Hematopoietic multipotent progenitor cell treated with erythropoietin and hydrocortisone succinate and interleukin-3 and kit ligand, for 17 days (in vitro differentiated cells): ENCODE measurements around the gene METRNL.
"Not testable (repeated sequence)": the region's sequence is repeated elsewhere in the genome, so short reads cannot be mapped to it uniquely, and the experiment has no call there.

Experiments used
- DNase-seq: peaks from one replicate; pipeline ENCODE4 v3.0.0-alpha.2; 2015; ENCODE audit warnings: low spot score

METRNL gene

DNA sequence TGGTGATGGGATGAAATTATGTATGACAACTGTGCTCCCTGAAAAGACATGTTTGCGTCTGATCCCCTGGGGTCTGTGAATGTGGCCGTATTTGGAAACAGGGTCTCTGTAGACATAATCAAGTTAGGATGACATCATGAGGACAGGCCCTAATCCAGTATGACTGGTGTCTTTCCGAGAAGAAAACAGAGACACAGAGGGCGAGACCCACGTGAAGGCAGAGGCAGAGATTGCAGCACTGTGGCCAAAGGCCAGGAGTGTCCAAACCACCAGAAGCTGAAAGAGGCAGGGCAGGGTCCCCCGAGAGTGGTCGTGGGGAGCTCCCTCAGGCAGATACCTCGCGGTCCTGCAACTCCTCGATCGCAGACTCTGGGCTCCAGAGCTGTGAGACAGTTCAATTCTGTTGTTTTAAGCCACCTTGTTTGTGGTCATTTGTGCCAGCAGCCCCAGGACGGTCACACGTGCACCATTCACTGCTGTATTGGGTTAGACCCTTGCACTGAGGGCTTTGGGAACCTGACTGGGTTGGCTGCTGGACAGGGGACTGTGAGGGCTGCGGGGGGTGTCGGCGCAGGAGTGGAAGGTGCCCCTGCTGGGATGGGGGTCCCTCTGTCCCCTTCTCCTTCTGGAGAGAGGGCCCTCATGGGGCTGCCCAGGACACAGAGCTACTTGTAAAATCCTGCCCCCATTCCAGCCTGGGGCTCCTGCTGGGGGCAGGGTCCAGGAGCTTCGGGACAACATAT is 27.7 kb downstream of the METRNL start:
- no peak for DNase-seq

DNA sequence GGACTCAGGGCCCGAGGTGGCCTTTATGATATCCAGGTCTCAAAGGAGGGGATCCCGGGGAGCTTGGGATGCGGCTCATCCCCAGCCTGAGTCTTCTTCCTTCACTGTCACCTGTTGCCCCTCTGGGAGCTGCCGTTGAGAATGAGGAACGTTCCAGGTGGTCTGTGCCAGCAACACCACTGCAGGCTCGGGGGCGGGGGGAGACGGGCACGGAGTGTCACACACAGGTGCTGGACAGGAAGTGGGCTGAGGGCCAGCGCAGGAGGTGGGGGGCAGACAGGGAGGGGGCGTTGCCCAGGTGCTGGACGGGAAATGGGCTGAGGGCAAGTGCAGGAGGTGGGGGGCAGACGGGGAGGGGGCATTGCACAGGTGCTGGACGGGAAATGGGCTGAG is 28.2 kb downstream of the METRNL start:
- DNase-seq: no peak

DNA sequence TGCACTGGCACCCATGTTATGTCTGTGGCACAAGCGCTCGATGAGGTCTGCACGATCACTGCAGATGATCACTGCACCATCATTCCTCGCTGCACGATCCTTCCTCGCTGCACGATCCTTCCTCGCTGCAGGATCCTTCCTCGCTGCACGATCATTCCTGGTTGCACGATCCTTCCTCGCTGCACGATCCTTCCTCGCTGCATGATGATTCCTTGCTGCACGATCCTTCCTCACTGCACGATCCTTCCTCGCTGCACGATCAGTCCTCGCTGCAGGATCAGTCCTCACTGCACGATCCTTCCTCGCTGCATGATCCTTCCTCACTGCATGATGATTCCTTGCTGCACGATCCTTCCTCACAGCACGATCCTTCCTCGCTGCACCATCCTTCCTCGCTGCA is 29.3 kb downstream of the METRNL start:
- DNase-seq: no peak

DNA sequence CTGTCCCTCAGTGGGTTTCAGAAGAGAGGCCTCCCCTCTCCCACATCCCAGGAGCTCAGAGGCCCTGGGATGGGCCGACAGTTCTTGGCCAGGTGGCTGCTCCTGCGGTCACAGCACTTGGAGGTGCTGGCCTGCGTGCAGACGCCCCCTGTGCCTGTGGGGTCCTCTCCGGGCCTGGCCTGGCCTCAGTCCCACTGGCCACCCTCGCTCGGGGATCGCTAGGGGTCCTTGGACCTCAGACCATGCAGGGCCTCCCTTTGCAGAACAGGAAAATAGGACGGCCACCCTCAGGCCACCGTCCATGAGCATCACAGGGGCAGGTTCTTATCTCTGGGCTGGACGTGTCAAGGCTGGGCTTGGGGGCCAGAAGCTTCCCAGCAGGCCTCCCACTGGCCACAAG is 30.0 kb downstream of the METRNL start:
- no peak for DNase-seq

DNA sequence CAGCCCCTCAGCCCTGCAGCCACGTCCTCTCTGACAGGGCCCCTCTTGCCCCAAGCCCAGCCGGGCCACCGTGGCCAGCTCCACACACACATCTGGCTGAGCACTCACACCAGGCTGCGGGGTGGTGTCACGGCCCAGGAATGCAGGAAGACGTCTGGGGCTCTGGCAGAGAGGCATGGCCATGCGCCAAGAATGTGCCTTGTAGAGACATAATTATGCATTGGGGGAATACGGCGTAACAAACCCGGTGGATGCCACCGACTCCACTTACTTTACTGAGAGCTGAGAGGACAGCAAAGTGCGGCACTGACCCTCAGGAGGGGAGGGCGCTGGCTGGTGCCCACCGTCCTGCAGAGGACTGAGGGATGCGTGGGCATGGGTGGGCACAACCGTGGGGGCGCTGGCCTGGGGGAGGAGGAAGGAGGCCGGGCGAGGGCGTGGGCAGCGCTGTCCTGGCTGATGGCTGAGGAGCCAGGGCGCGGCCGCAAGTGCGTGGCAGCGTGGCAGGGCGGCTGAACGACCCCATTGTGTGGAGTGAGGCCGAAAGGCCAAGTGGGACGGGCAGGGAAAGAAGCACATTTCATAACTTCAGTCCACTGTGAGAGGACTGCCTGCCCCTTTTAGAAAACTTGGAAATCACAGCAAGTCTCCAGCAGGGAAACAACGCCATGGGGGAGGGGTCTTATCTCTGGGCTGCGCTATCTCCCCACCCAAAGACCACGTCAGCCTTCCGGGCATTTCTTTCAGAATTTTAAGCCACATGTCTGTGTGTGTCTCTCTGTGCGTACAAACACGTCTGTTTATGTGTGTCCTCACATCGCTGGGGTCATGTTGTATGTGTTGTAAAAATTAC is 30.6 kb downstream of the METRNL start:
- DNase-seq: no peak

DNA sequence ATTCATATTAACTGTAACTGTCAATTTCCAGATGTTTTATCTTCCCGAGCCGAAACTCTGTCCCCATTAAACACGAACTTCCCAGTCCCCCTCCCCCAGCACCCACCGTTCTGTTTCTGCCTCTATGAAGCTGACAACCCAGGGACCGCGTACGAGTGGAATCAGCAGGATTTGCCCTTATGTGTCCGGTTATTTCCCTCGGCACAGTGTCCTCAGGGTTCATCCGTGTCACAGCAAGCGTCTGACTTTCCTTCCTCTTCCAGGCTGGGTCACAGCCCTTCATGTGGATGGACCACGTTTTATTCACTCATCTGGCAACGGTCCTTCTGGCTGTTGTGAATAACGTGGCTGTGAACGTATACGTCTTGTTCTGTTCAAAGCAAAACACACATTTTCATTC is 31.3 kb downstream of the METRNL start:
- no peak for DNase-seq

DNA sequence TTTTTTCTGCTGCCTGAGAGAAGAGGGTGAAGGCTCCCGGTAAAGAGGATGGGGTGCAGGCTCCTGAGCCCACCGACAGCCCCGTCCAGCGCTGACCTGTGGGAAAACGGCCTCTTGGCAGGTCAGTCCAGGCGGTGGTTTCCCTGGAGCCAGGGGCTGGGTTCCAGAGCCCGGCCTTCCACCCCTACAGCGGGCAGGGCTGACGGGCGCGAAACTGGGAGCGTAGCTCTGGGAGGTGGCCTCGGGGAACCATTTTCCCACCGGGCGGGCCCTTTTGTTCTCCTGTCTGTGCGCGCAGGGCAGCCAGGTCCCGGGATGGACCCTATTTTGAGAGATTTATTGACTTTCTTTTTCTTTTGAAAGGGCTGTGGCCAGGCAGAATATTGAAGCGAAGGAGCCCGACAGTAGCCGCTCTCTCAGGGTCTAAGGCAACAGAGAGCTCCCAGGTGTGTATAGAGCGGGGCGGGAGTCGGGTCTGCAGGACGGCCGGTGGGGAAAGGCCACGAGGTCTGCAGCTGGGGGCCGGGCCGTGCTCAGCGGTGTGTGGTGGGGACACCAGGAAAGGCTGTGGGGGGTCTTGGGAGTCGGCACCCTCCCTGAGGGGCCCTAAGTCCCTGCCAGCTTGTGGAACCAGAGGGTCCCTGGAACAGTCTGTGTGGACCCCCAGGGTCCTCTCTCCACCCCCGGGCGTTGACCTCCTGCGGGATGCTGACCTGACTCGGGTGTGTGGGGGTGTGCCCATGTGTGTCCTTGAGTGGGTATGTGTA is 32.3 kb downstream of the METRNL start:
- no peak for DNase-seq

DNA sequence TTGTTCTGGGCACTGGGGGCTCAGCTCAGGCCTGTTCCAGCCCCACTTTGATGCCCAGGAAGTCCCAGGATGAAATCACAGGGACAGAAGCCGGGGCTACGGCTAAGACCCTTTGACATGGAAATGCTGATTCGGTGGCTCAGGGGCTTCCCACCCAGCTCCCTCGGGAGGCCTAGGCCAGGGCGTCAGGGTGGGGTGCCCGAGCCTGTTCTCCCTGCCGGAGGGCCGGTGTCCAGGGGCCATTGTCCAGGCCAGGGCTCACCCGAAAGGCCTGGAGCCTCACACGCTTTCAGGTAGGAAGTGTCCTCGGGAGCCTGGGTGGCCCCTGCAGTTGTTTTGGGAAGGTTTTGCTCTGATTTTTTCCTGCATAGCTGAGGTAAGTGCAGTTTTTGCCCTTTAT is 34.0 kb downstream of the METRNL start:
- DNase-seq: no peak

DNA sequence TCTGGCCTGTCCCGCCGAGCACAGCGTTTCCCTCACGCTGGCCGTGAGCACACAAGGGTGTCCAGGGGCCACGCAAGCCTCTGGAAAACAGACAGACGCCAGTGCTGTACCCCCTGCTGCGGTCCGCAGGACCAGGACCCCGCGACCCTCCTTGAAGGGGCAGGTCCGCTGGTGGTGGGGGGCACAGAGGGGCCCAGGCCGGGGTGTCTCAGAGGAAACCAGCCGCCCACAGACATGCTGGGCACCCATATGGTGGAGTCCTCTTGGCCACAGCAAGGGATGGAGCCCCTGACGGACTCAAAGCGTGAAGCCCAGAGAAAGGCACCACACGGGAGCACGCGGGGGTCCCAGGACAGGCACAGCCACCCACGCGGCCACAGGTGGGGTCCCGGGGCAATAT is 34.4 kb downstream of the METRNL start:
- DNase-seq: no peak

DNA sequence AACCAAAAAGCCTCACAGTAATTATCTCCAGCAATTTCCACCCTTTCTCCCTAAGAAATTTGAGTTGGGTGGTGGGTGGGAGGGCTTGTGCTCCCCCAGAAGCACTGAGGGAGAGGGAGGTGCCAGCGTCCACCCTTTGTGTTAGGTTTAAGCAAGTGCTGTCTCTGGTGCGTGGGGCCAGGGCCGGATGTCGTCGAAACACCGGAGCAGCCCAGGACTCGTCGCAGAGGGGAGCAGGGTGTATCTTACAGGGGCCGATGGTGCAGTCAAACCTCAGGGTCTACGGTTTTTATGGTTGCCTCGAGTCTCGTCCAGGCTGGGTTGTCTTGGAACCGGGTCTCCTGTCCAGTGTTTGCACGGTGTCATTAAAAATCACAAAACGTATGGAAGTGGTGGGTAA is 35.3 kb downstream of the METRNL start:
- no peak for DNase-seq

DNA sequence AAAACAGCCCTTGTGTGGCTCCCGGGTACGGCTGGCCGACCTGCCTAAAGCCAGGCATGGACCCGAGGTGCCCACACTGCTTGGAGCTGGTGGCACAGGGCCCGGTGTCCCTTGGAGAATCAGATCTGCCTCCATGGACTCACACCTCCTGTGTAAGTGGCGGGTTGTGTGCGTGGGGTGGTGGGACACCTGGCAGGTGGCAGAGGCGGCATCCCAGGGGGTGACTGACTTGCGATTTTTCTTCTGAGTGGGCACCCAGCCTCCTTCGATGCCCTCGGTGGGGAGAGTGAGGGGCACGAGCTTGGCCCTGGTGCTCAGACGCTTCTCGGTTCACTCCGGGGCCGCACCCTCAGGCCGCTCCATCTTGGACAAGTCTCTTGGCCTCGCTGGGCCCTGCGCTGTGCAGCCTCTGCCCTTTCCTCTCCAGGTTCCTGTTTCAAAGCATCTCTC is 35.8 kb downstream of the METRNL start:
- no peak for DNase-seq

DNA sequence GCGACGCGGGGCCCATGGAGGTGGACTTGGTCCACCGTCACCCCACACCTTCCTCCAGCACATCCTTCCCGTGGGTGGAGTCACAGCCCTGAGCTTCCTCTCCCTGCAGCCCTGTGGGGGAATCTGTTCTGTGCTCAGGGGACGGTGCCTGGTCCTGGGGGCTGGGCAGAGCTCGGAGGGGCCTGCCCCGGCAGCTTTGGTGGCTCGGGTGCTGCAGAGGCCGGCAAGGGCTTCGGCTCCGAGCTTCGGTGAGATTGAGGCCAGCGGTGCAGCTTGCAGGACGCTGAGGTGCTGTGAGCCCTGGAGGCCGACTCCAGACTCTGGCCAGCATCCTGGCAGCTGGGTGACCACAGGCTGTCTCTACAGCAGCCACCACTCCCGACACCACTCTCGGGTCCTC is 36.4 kb downstream of the METRNL start:
- DNase-seq: no peak

DNA sequence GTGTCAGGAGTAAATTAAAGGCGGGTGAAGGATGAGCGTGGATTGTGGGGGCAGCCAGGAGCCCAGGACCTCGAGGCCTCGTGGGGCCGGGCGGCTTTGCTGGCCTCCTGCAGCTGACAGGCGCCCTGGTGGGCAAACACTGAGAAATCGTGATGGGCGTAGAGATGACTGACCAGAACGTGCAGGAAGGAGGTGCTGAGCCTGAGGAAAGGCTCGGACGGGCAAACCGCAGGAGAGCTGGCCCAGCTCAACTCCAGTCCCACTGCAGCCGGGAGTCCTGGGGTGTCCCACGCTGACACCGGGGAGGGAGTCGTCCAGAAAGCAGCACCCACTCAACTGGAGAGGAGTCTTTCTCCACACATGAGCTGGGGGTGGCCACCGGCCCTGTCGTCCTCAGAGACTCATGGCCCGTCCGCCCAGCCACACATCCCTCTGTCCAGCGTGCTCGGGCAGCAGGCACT is 36.9 kb downstream of the METRNL start:
- no peak for DNase-seq

DNA sequence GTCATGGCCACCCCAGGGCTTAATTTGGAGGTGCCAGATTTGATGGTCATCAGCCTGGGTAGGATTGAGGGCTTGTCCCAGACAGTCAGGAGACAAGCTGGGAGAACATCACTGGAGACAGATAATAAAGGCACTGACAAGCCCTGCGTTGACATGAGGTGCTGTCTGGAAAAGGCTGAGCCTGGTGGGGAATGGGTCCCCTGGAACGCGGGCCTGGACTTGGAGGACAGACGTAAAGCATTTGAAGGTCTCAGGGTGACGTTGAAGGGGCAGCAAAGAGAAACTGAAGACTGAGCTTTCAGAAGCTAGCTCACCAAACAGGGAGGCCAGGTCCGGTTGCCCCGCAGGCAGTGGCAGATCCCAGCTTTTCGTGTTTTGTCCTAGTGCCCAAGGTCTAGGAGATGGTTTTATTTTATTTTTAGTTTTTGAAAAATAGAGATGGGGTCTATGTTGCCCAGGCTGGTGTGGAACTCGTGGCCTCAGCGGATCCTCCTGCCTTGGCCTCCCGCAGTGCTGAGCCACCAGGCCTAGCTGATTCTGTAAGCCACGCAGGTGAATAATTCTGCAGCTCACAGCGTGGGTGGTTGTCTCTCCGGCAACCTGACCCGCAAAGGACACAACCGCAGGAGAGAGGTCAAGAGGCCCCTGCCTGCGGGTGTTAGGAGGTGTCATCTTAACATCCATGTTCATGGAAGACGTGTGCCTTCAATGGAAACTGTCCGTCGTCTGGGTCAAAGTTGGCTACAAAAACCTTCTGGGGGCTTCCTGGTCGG is 37.6 kb downstream of the METRNL start:
- no peak for DNase-seq

DNA sequence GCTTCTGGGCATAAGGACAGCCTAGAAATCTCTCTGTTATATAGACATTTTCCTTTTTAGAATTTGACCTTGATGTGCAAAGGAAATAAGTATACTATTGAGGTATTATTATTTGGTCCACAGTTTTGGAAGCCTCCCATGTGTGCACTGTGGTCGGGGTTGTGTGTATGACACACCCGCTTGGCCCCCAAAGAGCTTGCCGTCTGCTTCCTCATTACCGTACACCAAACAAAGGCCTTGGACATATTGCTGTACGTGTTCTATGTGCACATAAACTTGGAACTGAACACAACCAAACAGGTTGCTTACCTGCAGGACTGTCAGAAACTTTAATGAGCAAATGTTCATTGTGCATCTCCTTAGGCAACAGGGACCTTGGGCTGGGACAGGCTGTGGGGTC is 38.2 kb downstream of the METRNL start:
- no peak for DNase-seq

DNA sequence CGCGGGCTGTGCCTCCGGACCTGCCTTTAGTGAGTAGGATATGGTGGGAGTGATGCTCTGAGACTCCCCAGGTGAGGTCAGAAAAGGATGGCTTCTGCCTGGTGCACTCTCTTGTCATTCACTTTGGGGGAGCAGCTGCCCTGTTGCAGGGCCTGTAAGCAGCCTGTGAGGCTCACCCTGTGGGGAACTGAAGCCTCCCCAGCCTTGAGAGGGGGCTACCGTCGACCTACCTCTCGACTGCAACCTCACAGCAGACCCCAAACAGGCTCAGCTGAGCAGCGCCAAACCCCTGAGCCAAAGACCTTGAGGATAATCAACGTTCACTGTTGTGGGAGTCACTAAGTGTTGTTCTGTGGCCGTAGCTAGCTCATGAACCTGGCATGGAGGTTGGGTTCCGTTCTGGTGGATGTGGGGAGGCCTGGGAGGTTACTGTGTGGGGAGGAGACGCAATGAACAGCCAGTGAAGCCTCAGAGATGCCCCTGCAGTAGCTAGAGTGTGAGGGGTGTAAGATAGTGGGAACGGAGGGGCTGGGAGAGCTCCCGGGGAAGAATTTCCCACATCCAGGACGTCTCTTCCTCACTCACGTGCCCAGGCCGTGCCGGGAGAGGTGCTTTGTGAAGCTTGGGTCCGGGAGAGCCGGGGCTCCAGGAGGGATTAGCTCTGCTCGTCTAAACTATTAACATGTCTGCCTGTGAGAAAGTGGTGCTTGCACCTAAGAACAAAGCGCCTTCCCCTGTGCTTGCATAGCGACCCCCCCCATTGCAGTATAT is 38.8 kb downstream of the METRNL start:
- no peak for DNase-seq

DNA sequence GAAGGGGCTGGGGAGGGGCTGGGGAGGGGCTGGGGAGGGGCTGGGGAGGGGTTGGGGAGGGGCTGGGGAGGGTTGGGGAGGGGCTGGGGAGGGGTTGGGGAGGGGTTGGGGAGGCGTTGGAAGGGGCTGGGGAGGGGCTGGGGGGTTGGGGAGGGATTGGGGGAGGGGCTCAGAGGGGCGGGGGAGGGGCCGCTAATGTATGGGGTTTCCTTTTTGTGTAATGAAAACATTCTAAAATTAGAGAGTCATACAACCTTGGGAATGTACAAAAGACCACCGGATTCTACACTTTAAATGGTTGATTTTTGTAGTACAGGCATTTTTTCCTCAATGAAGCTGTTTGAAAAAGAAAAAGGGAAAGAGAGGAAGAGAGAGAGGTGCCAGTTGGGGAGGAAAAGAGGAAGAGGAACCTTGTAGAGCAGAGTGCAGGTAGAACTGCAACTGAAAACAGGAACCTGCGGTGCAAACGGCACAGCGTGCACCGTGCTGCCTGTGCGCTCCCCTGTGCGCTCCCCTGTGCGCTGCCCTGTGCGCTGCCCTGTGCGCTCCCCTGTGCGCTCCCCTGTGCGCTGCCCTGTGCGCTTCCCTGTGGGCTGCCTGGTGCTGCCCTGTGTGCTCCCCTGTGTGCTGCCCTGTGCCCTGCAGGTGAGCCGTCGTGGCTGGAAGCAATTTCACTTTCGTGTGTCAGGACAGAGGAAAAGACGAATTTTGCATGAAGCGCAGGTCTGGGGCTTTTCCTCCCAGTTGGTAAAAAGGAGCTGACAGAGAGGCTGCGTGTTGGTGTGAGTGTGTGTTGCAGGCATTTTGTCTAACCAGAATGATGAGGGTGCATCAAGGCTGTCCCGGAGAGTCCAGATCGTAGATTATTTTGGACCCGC is 40.8 kb downstream of the METRNL start:
- no peak for DNase-seq

DNA sequence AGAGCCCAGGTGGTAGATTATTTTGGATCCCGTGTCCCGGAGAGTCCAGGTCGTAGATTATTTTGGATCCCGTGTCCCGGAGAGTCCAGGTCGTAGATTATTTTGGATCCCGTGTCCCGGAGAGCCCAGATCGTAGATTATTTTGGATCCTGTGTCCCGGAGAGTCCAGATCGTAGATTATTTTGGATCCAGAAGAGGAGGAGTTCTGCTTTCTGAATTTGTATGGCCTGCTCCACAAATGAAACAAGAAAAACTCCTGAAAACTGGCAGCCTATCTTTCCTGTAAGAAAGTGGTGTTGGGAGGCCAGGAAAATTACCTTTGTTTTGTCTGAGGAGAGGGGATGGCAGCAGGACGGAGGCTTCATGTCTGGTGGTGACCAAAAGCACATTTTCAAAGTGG is 42.1 kb downstream of the METRNL start:
- not testable (repeated sequence) for DNase-seq

DNA sequence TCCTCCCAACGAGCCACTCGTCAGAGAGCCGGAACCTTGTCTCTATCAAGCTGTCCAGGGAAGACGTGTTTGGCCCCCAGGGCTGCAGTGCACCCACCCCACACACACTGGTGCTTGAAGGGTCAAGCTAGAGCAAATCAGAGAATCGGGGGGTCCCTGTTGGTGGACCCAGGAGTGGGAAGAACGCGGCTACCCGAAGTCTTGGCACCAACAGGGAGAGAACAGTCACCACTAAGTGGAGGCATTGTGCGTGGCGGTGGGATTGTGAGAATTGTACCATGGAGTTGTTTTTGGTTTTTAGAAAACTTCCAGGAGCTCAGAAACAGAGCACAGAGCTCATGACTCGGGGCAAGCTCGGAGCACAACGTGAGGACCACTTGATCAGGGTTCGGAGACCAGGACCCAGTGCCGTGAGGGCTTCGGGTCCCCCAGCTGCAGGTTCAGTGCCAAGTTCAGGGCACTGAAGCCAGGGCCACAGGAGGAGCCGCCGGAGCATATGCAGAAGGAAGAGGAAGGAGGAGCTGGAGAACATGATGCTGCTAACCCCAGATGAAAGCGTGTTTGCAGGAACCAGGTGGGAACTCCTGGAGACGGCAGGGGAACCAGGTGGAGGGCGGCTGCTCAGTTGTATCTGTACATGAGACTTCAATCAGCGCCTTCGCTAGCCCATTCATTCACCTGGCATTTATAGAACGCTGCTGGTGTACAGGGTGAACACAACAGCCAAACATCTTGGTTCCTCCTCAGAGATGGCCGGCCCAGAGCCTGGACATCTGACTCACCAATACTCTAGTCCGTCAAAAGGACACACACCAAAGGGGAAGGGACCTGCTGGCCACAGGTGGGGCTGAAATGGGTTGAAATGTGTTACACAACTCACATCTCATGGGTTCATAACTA is 42.8 kb downstream of the METRNL start:
- DNase-seq: no peak
